ENCODE data around the gene PSMD1.

DNA sequence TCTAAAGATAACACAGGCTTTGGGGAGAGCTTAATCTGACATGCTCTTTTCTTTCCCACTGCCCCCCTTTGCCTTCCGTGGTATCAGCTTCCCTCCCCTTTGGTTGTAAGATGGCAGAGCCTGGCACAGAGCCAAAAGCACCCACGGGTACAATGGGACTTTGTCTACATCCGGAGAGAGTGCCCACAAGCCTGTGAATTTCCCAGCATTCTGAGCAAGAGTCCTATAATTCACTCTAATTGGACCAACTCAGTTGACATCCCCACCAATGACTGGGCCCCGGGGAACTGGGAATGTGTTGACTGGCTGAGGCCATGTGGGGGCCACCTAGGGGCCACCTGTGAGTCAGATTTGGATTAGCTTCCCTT lies 39.5 kb upstream of the PSMD1 start:
- no peak for TF ChIP-seq TAF1 (IDR thresholded peaks at IDR 0.05; ENCODE audit: borderline replicate concordance, insufficient read depth, low read length)
- TF ChIP-seq, protein P1, sequence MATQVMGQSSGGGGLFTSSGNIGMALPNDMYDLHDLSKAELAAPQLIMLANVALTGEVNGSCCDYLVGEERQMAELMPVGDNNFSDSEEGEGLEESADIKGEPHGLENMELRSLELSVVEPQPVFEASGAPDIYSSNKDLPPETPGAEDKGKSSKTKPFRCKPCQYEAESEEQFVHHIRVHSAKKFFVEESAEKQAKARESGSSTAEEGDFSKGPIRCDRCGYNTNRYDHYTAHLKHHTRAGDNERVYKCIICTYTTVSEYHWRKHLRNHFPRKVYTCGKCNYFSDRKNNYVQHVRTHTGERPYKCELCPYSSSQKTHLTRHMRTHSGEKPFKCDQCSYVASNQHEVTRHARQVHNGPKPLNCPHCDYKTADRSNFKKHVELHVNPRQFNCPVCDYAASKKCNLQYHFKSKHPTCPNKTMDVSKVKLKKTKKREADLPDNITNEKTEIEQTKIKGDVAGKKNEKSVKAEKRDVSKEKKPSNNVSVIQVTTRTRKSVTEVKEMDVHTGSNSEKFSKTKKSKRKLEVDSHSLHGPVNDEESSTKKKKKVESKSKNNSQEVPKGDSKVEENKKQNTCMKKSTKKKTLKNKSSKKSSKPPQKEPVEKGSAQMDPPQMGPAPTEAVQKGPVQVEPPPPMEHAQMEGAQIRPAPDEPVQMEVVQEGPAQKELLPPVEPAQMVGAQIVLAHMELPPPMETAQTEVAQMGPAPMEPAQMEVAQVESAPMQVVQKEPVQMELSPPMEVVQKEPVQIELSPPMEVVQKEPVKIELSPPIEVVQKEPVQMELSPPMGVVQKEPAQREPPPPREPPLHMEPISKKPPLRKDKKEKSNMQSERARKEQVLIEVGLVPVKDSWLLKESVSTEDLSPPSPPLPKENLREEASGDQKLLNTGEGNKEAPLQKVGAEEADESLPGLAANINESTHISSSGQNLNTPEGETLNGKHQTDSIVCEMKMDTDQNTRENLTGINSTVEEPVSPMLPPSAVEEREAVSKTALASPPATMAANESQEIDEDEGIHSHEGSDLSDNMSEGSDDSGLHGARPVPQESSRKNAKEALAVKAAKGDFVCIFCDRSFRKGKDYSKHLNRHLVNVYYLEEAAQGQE (IDR thresholded peaks at IDR 0.05; ENCODE audit: insufficient read depth in 1 of 2, low read depth in 2 of 2, low read length in 2 of 2): no peak
- TF ChIP-seq POLR2AphosphoS5 (IDR thresholded peaks at IDR 0.05; ENCODE audit: low read depth, low read length): no peak
- no peak for TF ChIP-seq SIN3A (IDR thresholded peaks at IDR 0.05; ENCODE audit: borderline replicate concordance, insufficient read depth, low read length)

Measured in PFSK-1 (cell line).